Head of caudate nucleus (tissue), 42 donors: ENCODE results near the gene AGMO.

Experiments
- DNase-seq, 42 donors: peaks; one replicate each; pipeline versions ENCODE4 v3.0.0 to v3.0.0-alpha.2; 2020 to 2021; ENCODE audit warnings: mixed read lengths in 7 of 42
- intact Hi-C: fragments of 100-400 bp; cut with DNase I; formaldehyde crosslinking; loops from one replicate; pipeline ENCODE4 v1.15.0; 2022

AGMO gene

DNA sequence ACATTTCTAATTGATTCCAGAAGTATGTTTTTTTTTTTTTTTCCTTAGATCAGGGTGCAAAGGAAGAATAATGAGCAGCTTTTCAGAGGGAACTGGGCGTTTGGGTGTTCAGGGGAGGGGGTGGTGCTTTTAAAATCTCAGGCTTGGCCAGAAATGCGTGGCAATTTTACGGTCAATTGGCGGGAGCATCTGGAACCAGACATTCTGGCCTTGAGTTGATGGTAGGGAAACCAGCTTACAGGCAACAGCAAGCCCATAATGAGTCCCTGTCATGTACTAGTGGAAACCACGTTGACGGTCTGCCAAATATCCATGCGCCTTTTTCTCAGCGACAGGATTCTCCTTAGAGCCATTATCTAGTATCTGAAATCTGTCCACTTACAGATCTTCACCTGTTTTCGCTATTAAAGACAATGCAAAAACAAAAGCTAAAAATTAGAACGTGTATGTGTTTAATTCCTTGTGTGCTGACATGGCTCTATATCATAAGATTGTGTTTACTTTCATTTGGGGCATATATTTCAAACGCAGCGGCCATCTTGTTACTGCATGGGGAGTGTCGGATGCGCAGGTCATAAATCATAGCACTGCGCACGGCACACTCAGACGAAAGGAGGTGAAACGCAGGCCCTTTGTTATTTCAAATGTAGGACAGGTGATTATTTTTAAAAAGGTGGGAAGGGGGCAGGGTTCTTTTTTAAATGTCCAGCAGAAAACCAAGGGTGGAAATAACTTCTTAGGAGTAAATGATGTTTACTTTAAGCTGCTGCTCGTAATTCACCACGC, 209.2 kb downstream of the AGMO start:
- intact Hi-C loops: no loop called here
- DNase-seq: no peak

DNA sequence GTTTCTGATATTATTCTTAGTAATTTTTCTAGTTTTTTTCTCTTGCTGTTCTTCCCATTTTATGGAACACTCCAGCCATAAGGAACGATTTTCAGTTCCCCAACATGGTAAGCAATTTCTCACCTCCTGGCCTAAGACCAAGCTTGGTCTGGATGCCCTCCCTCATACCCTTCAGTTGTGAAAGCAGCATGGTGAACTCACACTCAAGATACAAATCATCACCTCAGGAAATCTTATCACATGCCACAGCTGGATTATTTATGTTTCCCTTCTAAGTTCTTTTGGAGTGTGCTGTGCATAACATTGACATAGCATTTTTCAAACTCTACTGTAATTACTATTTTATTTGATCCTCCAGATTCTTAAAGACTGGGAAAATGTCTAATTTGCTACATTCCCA, 216.6 kb downstream of the AGMO start:
- DNase-seq: no peak
- intact Hi-C loops: no loop called here

DNA sequence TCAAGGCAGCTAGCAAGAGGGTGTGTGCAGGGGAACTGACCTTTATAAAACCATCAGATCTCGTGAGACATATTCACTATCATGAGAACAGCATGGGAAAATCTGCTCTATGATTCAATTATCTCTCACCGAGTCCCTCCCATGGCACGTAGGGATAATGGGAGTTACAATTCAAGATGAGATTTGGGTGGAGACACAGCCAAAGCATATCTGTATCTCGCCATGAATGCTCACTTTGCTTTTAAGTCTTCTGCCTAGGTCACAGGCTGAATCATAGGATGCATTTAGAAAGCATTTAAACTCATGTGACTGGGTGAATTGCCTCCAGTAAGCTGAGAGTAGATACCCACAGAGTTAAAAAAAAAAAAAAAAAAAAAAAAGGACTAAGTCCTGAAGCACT, 220.0 kb downstream of the AGMO start:
- intact Hi-C loops: no loop called here
- no peak for DNase-seq

DNA sequence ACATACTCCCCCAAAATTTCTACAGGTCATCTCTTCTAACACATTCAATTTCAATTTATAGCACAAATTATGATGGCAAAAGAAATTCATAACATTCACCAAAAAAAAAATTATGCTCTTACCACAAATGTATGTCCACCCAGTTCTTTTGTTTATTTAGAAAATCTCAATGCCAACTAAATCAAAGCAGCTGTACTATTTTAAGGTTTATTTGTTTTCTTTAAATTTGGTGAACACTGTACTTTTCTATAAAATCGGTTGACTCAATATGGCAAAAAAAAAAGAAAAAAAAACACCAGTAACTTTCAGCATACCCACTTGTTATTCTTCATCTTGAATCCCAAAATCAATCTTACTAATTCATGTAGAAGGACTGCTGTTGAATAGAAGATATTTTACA, 225.7 kb downstream of the AGMO start:
- intact Hi-C loops: no loop called here
- DNase-seq: no peak

DNA sequence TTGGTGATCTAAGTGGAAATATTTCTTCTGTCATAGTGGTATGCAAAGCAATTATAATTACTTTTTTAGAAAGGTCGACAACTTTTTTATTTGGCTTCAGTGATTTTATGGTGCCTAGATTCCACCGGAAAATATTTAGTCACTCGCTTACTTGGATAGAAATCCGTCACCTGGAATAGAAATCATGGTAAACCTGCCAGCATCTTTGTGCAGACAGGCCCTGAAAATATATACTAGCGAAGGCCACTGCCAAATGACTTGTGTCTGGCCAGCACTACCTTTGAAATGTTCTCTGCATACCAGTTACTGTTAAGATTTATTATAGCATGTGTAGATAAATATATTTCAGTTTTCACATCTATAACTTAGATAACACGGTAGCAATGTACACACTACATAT, 226.4 kb downstream of the AGMO start:
- DNase-seq: no peak
- intact Hi-C loops: no loop called here

DNA sequence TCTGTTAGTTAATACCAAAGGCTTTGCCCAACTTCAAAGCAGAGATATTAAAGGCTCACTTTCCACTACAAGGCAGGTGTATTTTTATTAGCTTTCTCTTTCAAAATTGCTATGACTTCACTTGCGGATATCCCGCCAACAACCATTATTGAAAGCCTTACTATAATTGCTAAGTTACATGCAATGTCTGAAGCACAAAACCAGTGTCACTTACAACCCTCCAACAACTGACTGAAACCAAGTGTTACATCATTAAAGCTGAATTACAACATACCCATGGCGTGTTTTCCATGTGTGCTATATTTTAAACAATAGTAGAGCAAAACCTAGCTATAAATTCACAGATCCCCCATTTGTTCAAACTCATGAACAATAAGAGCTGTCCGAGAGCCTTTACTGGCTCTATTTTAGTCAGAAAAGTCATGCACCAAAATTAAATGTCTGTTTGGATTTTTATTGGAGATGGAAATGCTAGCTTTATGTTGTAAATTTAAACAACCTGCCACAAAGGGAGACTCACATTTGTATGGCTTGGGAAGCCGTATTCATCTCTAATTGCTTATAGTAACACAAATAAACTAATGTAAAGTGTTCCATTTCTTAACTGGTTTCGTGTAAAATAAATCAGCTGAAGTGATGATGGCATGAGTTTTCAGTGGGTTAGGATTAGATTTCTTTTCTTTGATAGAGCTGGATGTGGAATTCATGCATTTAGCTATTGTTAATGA, 227.1 kb downstream of the AGMO start:
- intact Hi-C loops: no loop called here

DNA sequence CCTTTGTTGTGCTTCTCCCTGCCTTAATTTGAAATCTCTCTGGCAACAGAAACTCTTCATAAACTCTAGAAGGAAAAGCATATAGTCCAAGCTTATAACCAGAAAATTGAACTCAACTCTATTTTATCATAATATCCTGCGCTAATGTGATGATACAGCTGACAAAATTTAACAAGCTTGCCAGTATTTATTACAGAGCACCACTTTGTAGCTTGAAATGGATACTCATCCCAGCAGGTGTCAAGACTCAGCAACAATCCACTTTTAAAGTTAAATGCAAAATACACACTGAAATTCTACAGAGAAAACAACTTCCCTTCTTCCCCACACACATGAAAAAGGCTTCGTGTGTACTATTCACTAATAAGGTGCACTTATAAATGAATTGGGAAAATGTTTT, 228.9 kb downstream of the AGMO start:
- intact Hi-C loops: no loop called here
- DNase-seq: no peak

More for the DNA sequence above, 227.1 kb downstream of the AGMO start:
- no peak for DNase-seq

DNA sequence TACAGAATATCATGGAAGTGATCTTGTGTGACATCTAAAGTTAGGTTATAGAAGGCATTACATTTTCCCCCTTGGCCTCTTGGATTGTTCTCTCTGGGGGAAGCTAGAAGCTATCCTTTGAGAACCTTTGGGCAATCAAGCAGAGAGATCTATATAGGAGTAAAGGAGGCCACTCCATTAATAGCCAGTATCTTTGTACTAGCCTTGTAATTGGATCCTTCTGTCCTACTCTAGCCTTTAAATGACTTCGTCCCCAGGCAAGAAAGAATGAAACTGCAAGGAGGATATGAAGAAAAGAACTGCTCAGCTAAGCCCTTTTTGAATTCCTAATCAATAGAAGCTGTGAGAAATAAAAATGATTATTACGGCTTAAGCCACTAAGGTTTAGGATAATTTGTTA, 230.9 kb downstream of the AGMO start:
- intact Hi-C loops: no loop called here
- DNase-seq: no peak

DNA sequence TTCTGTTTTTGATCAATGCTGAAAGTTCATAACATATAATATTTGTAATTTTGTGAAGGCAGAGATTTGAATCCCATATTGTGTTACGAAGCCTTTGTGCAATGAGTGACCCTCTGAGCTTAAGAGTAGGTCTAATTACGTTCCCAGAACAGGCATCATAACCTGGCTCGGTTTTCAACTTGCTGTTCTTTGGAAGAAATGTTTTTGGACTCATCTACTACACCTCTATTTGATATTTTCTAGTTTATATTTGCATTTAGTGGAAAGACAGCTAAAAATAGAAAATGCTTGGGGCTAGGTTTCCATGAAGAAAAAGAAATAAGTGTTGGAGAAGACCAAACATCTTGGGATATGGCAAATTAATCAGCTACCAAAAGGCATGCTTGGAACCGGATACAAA, 234.8 kb downstream of the AGMO start:
- no peak for DNase-seq
- intact Hi-C loops: loop anchor here (10.0 kb wide), 1 partner anchor 758 kb away; no protein-coding TSS in a partner anchor

DNA sequence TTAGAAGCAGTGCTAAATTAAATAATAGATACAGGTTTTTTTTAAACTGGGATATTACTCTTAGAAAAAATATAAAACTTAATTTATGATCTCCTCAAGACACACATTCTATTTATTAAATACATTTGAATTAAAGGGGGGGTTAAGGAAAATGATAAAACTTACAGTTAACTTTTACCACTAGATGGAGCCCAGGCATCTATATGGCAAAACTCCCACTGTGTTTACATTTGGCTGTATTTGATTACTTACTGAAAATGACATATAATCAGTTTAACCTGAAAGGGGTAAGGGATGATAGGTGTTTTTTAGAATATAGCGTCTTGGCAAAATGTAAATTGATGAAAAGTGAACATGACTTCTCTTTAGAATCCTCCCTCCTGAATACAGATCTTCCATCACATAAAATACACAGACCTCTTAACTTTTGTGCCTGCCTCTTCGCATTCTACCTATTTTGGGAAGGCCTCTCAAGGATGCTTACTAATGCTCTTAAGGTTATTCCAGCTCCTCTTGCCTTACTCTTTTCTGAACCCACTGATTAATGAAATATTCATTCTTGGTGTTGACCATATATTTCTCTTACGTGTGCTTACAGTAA, 235.7 kb downstream of the AGMO start:
- peak in 1 of 42 donors; percentile 35 for DNase-seq
- intact Hi-C loops: loop anchor here (10.0 kb wide), 1 partner anchor 759 kb away; no protein-coding TSS in a partner anchor

DNA sequence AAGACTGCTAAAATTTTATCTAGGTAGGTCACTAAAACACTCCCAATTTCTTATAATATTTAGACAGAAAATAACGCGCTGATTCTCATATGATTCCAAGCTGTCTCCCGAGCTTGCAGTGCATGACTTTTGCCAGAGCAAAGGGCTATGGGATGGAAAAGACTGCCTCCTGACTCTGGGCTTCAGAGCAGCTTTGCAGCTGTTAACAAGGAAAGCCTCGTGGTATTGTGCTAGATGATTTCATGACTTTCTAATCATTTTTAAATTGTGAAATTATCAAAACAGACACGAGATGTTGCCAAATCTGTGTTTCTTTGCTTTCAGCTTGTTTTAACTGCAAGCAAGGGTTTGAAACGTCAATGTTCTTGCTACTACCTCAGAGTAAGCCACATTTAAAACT, 238.3 kb downstream of the AGMO start:
- intact Hi-C loops: loop anchor here (10.0 kb wide), 1 partner anchor 761 kb away; no protein-coding TSS in a partner anchor
- DNase-seq: peak in 2 of 42 donors; percentile 14 to 21

DNA sequence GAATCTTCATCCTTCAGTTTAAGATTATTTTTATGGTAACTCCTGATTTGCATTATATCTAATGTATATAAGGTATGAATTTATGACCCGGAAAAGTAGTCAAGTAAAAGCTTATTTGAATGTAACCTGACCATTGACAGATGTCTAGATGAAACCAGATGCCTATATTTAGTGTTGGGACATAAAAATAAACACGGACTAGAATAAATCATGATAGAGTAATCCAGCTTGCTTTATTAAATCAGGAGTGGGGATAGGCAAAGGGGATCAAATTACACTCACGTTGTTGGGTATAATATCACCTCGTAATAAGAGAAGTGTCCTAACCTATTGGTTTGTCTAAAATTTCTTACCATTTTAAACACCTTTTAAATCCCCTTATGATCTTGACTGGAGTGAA, 244.6 kb downstream of the AGMO start:
- DNase-seq: no peak
- intact Hi-C loops: no loop called here

DNA sequence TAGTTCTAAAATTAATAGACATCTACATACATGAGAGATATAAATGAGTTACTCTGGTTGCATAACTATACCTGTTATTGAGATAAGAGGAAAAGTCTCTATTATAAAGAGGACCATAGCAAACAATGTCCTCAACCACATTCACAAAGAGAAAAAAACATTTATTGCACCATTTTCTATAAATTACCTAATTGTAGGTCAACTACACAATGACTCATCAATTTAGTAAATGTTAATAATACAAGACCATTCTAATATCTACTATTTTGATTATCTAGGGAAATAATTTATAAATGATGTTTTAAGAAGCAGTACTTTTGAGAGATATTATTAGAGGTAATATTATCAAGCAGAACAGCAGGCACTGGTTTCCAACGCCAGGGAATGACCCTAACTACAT, 246.1 kb downstream of the AGMO start:
- no peak for DNase-seq
- intact Hi-C loops: no loop called here

DNA sequence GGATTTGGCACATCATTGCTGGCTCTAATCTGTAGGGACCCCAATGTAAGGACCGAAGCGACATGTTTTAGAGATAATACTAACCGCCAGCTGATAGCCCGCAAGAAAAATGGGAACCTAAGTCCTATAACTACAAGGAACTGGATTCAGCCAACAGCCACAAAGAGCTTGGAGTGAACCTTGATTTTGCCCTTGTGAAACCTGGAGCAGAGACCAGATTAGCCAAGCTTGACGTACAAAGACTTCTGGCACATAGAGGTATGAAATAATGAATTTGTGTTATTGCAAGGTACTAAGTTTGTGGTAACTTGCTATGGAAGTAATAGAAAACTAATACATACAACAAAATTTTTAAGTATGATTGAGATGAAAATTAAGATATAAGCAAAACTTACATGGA, 246.9 kb downstream of the AGMO start:
- intact Hi-C loops: no loop called here
- DNase-seq: no peak

DNA sequence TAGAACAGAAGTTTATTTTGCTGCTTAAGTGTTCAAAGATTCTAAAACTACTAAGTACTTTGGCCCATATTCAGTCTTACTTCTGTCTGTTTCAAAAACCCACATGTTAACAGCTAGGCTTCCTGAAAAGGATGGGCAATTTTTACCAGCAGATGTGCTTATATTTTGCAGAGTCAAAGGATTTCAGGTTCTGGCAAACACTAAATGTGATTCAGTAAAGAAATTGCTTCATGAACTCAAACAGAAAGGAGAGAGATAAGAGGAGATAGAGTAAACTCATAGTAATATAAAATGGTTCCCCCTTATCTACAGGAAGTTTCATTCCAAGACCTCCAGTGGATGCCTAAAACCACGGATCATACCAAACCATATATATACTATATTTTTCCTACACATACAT, 248.5 kb downstream of the AGMO start:
- intact Hi-C loops: no loop called here

DNA sequence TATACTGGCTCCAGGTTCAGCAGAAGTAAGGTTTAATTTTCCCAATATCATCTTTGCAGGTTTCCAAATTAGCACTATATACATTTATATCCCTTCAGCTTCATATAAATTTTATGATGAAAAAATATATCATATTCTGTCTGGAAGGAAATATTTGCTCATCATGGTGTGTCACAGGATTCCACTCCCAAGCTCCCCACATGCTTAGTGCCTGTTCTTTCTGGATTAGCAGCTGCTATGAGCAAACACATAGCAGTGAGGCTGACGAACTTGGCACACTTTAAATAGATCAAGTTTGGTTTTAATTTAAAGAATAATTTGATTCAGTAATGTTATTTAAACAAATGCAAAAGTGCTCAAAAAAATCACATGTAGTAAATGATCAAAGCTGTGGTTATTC, 251.9 kb downstream of the AGMO start:
- no peak for DNase-seq

More for the DNA sequence above, 248.5 kb downstream of the AGMO start:
- no peak for DNase-seq

DNA sequence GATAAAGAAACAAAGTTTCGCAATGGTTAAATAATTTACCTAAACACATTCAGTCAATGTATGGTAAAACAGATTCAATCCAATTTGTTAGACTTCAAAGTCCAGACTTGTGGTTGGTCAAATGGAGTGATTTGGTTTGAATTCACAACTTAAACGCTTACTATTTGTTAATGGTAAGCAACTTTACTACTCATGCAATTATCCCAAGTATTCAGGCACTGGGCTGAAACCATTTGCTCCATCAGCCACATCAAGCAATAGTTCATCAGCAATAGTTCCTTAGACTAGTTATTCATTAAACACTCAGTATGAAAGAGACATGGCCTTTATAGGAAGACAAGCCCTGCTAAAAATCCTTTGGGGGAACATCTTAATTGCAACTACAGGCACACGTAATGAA, 253.0 kb downstream of the AGMO start:
- no peak for DNase-seq
- intact Hi-C loops: loop anchor here (10.0 kb wide), 1 partner anchor 246 kb away; no protein-coding TSS in a partner anchor

More for the DNA sequence above, 251.9 kb downstream of the AGMO start:
- intact Hi-C loops: loop anchor here (10.0 kb wide), 1 partner anchor 245 kb away; no protein-coding TSS in a partner anchor

DNA sequence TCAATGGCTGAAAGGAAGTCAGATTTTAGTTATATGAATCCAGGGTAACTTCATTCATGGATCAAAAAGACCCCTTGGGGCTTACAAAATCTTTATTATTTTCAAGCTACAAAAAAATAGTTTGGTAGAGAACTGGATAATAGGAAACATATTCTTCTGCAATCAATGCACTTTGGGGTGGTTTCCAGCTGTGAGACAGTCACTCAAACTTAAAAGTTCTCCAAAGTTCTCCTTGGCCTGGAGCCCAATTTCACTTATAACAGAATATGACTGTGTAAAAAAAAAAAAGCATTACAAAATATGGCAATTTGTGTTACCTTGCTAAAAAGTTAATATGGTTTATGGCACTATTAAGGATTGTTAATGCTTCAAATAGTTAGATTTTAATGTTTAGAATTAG, 255.5 kb downstream of the AGMO start:
- DNase-seq: no peak
- intact Hi-C loops: loop anchor here (10.0 kb wide), 1 partner anchor 249 kb away; no protein-coding TSS in a partner anchor

DNA sequence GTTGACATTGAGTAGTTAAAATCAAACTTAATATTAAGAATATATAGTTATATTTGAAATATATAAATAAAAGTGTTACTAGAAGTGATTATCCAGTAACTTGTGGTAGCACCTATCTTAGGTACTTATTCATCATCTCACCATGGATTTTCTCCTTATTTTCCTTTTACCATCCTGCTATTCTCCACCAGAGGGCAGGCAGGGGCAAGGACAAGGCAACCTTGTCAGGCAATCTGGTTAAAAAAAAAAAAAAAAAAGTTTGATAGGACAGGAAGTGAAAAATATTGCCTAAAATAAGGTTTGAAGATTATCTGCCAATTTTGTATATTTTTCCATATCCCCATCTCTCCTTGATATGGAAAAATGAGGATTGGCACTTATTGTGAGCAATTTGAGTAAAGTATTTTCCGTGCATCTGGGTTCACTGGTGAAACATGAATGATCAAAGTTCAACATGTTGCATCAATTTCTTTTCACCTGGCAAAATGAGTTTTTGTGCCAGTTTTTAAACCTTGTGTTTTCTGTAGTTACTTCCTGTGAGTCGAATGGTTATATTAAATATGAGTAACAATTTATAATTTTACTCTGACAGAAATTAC, 256.7 kb downstream of the AGMO start:
- DNase-seq: peak in 37 of 42 donors; percentile 8 to 79 (median 51)

More for the DNA sequence above, 256.7 kb downstream of the AGMO start:
- intact Hi-C loops: loop anchor here (10.0 kb wide), 1 partner anchor 250 kb away; no protein-coding TSS in a partner anchor
